ENCODE measurements around the gene IZUMO2.

Gene IZUMO2

GRCh38 chr19:50202386-50202785 lies 39.3 kb upstream of the IZUMO2 start:
- Histone ChIP-seq H2AFZ (ENCODE audit: low read length, unreplicated experiment) (no peak overlapping the region), H3K79me2 (ENCODE audit: control insufficient read depth, insufficient read depth, low read length, unreplicated experiment) (no peaks in the 10 kb centered on the region), H3K4me1 (ENCODE audit: control insufficient read depth, insufficient read depth, low read length, unreplicated experiment) (no peaks in the 10 kb centered on the region), H3K27ac (ENCODE audit: low read depth, low read length) (no peak overlapping the region), H3K4me3 (ENCODE audit: low read depth, low read length) (no peak overlapping the region), H3K36me3 (ENCODE audit: insufficient read depth, low read length) (no peaks in the 10 kb centered on the region), H3K27me3 (ENCODE audit: insufficient read depth, low read length) (peaks cover 52% of the 10 kb centered on the region)

DNA sequence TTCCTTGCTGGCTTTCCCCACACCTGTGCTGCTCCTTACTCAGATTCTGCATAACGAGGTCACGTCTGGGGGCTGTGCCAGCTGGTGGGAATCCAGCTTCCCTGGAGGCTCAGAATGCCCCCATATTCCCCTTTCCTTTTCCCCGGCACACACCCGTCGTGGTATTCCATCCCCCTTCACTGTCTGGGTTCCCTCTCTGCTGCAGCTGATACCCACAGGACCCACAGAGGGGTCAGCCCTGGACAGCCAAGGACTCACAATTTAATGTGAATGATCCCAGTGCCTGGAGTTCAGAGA lies 36.1 kb upstream of the IZUMO2 start:
- no peaks in the 10 kb centered on the region for H3K36me3 ChIP-seq (ENCODE audit: insufficient read depth, low read length)
- H3K4me1 ChIP-seq (ENCODE audit: control insufficient read depth, insufficient read depth, low read length, unreplicated experiment): no peaks in the 10 kb centered on the region
- H3K27me3 ChIP-seq (ENCODE audit: insufficient read depth, low read length): peaks cover 34% of the 10 kb centered on the region
- H3K4me3 ChIP-seq (ENCODE audit: low read depth, low read length): no peak overlapping the region
- no peaks in the 10 kb centered on the region for H3K79me2 ChIP-seq (ENCODE audit: control insufficient read depth, insufficient read depth, low read length, unreplicated experiment)
- H2AFZ ChIP-seq (ENCODE audit: low read length, unreplicated experiment): no peak overlapping the region
- no peak overlapping the region for H3K27ac ChIP-seq (ENCODE audit: low read depth, low read length)

GRCh38 chr19:50198431-50199258 lies 35.6 kb upstream of the IZUMO2 start:
- Histone ChIP-seq H3K4me1 (ENCODE audit: control insufficient read depth, insufficient read depth, low read length, unreplicated experiment) (no peaks in the 10 kb centered on the region), H3K79me2 (ENCODE audit: control insufficient read depth, insufficient read depth, low read length, unreplicated experiment) (no peaks in the 10 kb centered on the region), H3K27me3 (ENCODE audit: insufficient read depth, low read length) (peaks cover 29% of the 10 kb centered on the region), H3K27ac (ENCODE audit: low read depth, low read length) (no peak overlapping the region), H3K4me3 (ENCODE audit: low read depth, low read length) (no peak overlapping the region), H2AFZ (ENCODE audit: low read length, unreplicated experiment) (no peak overlapping the region), H3K36me3 (ENCODE audit: insufficient read depth, low read length) (no peaks in the 10 kb centered on the region)

DNA sequence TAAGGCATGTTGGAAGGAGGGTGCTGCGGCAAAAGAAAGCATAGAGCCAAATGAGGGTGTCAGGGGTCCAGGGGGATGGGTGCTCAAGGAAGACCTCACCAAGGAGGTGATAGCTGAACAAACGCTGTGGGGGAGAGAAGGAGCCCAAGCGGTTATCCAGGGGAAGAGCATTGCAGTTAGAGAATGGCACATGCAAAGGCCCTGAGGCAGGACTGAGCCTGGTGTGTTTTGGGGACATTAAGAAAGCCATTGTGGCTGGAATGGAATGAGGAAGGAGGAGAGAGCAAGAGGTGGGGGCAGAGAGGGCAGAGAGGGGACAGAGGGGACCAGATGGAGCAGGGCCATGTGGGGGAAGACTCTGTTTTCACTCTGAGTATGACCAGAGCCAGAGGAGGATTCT lies 34.3 kb upstream of the IZUMO2 start:
- Histone ChIP-seq H3K79me2 (ENCODE audit: control insufficient read depth, insufficient read depth, low read length, unreplicated experiment) (no peaks in the 10 kb centered on the region), H2AFZ (ENCODE audit: low read length, unreplicated experiment) (no peak overlapping the region), H3K36me3 (ENCODE audit: insufficient read depth, low read length) (no peaks in the 10 kb centered on the region), H3K27ac (ENCODE audit: low read depth, low read length) (no peak overlapping the region), H3K4me1 (ENCODE audit: control insufficient read depth, insufficient read depth, low read length, unreplicated experiment) (no peaks in the 10 kb centered on the region), H3K4me3 (ENCODE audit: low read depth, low read length) (no peak overlapping the region), H3K27me3 (ENCODE audit: insufficient read depth, low read length) (peaks cover 16% of the 10 kb centered on the region)

GRCh38 chr19:50196322-50196932 lies 33.3 kb upstream of the IZUMO2 start:
- H2AFZ ChIP-seq (ENCODE audit: low read length, unreplicated experiment): no peak overlapping the region
- no peak overlapping the region for H3K27ac ChIP-seq (ENCODE audit: low read depth, low read length)
- H3K79me2 ChIP-seq (ENCODE audit: control insufficient read depth, insufficient read depth, low read length, unreplicated experiment): no peaks in the 10 kb centered on the region
- no peak overlapping the region for H3K4me3 ChIP-seq (ENCODE audit: low read depth, low read length)
- H3K36me3 ChIP-seq (ENCODE audit: insufficient read depth, low read length): no peaks in the 10 kb centered on the region
- H3K4me1 ChIP-seq (ENCODE audit: control insufficient read depth, insufficient read depth, low read length, unreplicated experiment): no peaks in the 10 kb centered on the region
- peaks cover 9% of the 10 kb centered on the region; the same call in 1 of the 2 replicates for H3K27me3 ChIP-seq (ENCODE audit: insufficient read depth, low read length)

- no peaks in the 10 kb centered on the region for H3K36me3 ChIP-seq (ENCODE audit: insufficient read depth, low read length)
- peaks cover 3% of the 10 kb centered on the region; the same call in 1 of the 2 replicates for H3K27me3 ChIP-seq (ENCODE audit: insufficient read depth, low read length)
- H3K4me3 ChIP-seq (ENCODE audit: low read depth, low read length): no peak overlapping the region
- H3K4me1 ChIP-seq (ENCODE audit: control insufficient read depth, insufficient read depth, low read length, unreplicated experiment): no peaks in the 10 kb centered on the region
- no peak overlapping the region for H3K27ac ChIP-seq (ENCODE audit: low read depth, low read length)
- no peak overlapping the region for H2AFZ ChIP-seq (ENCODE audit: low read length, unreplicated experiment)
- no peaks in the 10 kb centered on the region for H3K79me2 ChIP-seq (ENCODE audit: control insufficient read depth, insufficient read depth, low read length, unreplicated experiment)
Observed at GRCh38 chr19:50195224-50195623, 32.1 kb upstream of the IZUMO2 start.

DNA sequence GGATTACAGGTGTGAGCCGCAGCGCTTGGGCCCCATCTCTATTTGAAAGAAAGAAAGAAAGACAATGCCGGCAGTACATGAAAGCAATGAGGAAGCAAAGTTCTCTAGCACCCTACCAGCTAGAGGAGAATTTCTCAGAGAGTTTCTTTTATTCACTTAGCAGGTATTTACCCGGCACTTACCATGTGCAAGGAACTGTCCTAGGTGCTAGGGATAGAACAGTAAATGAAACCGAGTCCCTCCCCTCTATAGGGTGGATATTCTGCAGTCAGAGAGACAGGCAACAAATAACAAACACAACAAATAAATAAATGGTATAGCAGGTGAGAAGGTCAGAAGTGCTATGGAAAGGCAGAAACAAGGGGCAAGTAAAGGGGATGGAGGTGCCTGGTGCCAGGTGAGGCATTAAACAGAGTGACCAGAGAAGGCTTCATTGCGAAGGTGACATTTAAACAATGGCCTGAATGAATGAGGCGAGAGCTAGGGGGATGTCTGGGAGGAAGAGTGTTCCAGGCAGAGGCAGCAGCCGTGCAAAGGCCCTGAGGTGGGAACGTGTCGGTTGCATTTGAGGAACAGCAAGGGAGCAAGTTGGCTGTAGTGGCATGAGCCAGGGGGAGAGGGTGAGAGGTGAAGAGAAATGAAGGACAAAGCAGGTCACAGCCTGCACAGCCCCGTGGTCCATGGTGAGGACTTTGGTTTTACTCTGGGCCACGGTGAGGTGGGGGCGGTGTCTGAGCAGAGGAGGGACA lies 29.6 kb upstream of the IZUMO2 start:
- Histone ChIP-seq H3K4me3 (ENCODE audit: low read depth, low read length) (no peak overlapping the region), H3K36me3 (ENCODE audit: insufficient read depth, low read length) (no peaks in the 10 kb centered on the region), H3K4me1 (ENCODE audit: control insufficient read depth, insufficient read depth, low read length, unreplicated experiment) (no peaks in the 10 kb centered on the region), H2AFZ (ENCODE audit: low read length, unreplicated experiment) (no peak overlapping the region), H3K27ac (ENCODE audit: low read depth, low read length) (no peak overlapping the region), H3K79me2 (ENCODE audit: control insufficient read depth, insufficient read depth, low read length, unreplicated experiment) (no peaks in the 10 kb centered on the region), H3K27me3 (ENCODE audit: insufficient read depth, low read length) (0 out of 2 replicates have a peak, but pooled peaks cover 5% of the 10 kb centered on the region)

DNA sequence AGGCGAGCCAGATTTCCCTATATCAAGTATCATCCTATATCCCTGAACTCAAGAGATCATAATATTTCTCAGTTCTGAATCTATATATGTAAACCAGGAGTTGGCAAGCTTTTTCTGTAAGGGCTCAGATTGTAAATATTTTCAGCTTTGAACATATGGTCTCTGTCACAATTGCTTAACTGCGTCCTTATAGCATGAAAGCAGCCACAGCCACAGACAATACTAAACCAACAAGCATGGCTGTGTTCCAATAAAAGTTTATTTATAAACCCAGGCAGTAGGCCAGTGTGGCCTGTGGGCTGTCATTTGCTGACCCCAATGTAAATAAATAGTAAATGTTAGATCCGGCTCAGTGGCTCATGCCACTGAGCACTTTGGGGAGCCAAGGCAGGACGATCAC lies 28.1 kb upstream of the IZUMO2 start:
- Histone ChIP-seq H3K27me3 (ENCODE audit: insufficient read depth, low read length) (0 out of 2 replicates have a peak, but pooled peaks cover 5% of the 10 kb centered on the region), H3K27ac (ENCODE audit: low read depth, low read length) (no peak overlapping the region), H3K4me1 (ENCODE audit: control insufficient read depth, insufficient read depth, low read length, unreplicated experiment) (no peaks in the 10 kb centered on the region), H2AFZ (ENCODE audit: low read length, unreplicated experiment) (no peak overlapping the region), H3K79me2 (ENCODE audit: control insufficient read depth, insufficient read depth, low read length, unreplicated experiment) (no peaks in the 10 kb centered on the region), H3K36me3 (ENCODE audit: insufficient read depth, low read length) (no peaks in the 10 kb centered on the region), H3K4me3 (ENCODE audit: low read depth, low read length) (no peak overlapping the region)

- Histone ChIP-seq H2AFZ (ENCODE audit: low read length, unreplicated experiment) (no peak overlapping the region), H3K4me3 (ENCODE audit: low read depth, low read length) (no peak overlapping the region), H3K4me1 (ENCODE audit: control insufficient read depth, insufficient read depth, low read length, unreplicated experiment) (no peaks in the 10 kb centered on the region), H3K27ac (ENCODE audit: low read depth, low read length) (no peak overlapping the region), H3K36me3 (ENCODE audit: insufficient read depth, low read length) (no peaks in the 10 kb centered on the region), H3K27me3 (ENCODE audit: insufficient read depth, low read length) (0 out of 2 replicates have a peak, but pooled peaks cover 5% of the 10 kb centered on the region), H3K79me2 (ENCODE audit: control insufficient read depth, insufficient read depth, low read length, unreplicated experiment) (no peaks in the 10 kb centered on the region)
Observed at GRCh38 chr19:50190439-50190891, 27.4 kb upstream of the IZUMO2 start.

GRCh38 chr19:50189331-50189730 lies 26.2 kb upstream of the IZUMO2 start:
- Histone ChIP-seq H3K27me3 (ENCODE audit: insufficient read depth, low read length) (0 out of 2 replicates have a peak, but pooled peaks cover 5% of the 10 kb centered on the region), H3K36me3 (ENCODE audit: insufficient read depth, low read length) (no peaks in the 10 kb centered on the region), H3K4me1 (ENCODE audit: control insufficient read depth, insufficient read depth, low read length, unreplicated experiment) (no peaks in the 10 kb centered on the region), H3K4me3 (ENCODE audit: low read depth, low read length) (no peak overlapping the region), H3K79me2 (ENCODE audit: control insufficient read depth, insufficient read depth, low read length, unreplicated experiment) (no peaks in the 10 kb centered on the region), H3K27ac (ENCODE audit: low read depth, low read length) (no peak overlapping the region), H2AFZ (ENCODE audit: low read length, unreplicated experiment) (no peak overlapping the region)

Measured in ACC112 (cell line).